ENCODE data around the gene NPW. TPM values are rescaled to one million over a fixed set of nuclear protein-coding genes. Genes with fewer than 3 reads are reported as not detected.

The NPW gene
- polyA plus RNA-seq, 1 donor (not counting 4 experiments of a cell fraction or from before 2014, with no cell fraction given) = not detected

GRCh38 chr16:2037647-2038381, 18.2 kb downstream of the NPW start:
- H3K4me3 ChIP-seq (ENCODE audit: control insufficient read depth in 2 of 3, extremely low read depth in 1 of 3, insufficient read depth in 2 of 3, low read depth in 1 of 3, low read length in 3 of 3) = no peak overlapping the region
- no peak overlapping the region for H3K9ac ChIP-seq (ENCODE audit: control insufficient read depth, extremely low read depth, insufficient read depth, low read length)
- no peaks in the 10 kb centered on the region for H3K79me2 ChIP-seq (ENCODE audit: control insufficient read depth, insufficient read depth, low read length)
- H3K9me3 ChIP-seq (ENCODE audit: control insufficient read depth, low read depth, low read length) = no peaks in the 10 kb centered on the region
- dilution Hi-C loops (cut with MboI; ENCODE audit: extremely low pct_ligation_motif_present, low sequenced_read_pairs) = no loop called here
- H3K27me3 ChIP-seq (ENCODE audit: control insufficient read depth, extremely low read depth, insufficient read depth, low read length) = no peaks in the 10 kb centered on the region
- H3K36me3 ChIP-seq (ENCODE audit: control insufficient read depth in 2 of 2, extremely low read depth in 1 of 2, insufficient read depth in 2 of 2, low read length in 2 of 2) = peaks cover 0 to 3% of the 10 kb centered on the region in 2 experiments
- TF ChIP-seq EZH2 (IDR thresholded peaks at IDR 0.05; ENCODE audit: low read length) (no peak), CTCF (optimal IDR thresholded peaks at IDR 0.05 in 1 of 3, IDR thresholded peaks at IDR 0.05 in 1 of 3, conservative IDR thresholded peaks at IDR 0.05 in 1 of 3; ENCODE audit: extremely low read depth in 1 of 3, insufficient read depth in 2 of 3, low read length in 3 of 3) (no peak)
- H3K4me2 ChIP-seq (ENCODE audit: control insufficient read depth, extremely low read depth, insufficient read depth, low read depth, low read length) = no peak overlapping the region
- H3K9me1 ChIP-seq (ENCODE audit: control insufficient read depth, extremely low read depth, insufficient read depth, low read length) = no peaks in the 10 kb centered on the region
- no peak overlapping the region for H2AFZ ChIP-seq (ENCODE audit: control insufficient read depth, low read length)
- FAIRE-seq (no peak), DNase-seq (ENCODE audit: low read depth, low spot score) (no peak)
- H4K20me1 ChIP-seq (ENCODE audit: control insufficient read depth, extremely low read depth, insufficient read depth, low read length) = no peaks in the 10 kb centered on the region
- H3K27ac ChIP-seq (ENCODE audit: control insufficient read depth, insufficient read depth, low read length) = no peak overlapping the region
- H3K4me1 ChIP-seq (ENCODE audit: control insufficient read depth, extremely low read depth, insufficient read depth, low read length) = peaks cover 9% of the 10 kb centered on the region

GRCh38 chr16:2038382-2039231, 19.0 kb downstream of the NPW start:
- H3K9ac ChIP-seq (ENCODE audit: control insufficient read depth, extremely low read depth, insufficient read depth, low read length) = no peak overlapping the region
- no peaks in the 10 kb centered on the region for H3K79me2 ChIP-seq (ENCODE audit: control insufficient read depth, insufficient read depth, low read length)
- no peak for FAIRE-seq
- H2AFZ ChIP-seq (ENCODE audit: control insufficient read depth, low read length) = no peak overlapping the region
- H4K20me1 ChIP-seq (ENCODE audit: control insufficient read depth, extremely low read depth, insufficient read depth, low read length) = no peaks in the 10 kb centered on the region
- no peak overlapping the region for H3K27ac ChIP-seq (ENCODE audit: control insufficient read depth, insufficient read depth, low read length)
- H3K36me3 ChIP-seq (ENCODE audit: control insufficient read depth in 2 of 2, extremely low read depth in 1 of 2, insufficient read depth in 2 of 2, low read length in 2 of 2) = peaks cover 0 to 3% of the 10 kb centered on the region in 2 experiments
- peaks cover 4% of the 10 kb centered on the region for H3K4me1 ChIP-seq (ENCODE audit: control insufficient read depth, extremely low read depth, insufficient read depth, low read length)
- H3K9me1 ChIP-seq (ENCODE audit: control insufficient read depth, extremely low read depth, insufficient read depth, low read length) = no peaks in the 10 kb centered on the region
- no peak for DNase-seq (ENCODE audit: low read depth, low spot score)
- no peaks in the 10 kb centered on the region for H3K27me3 ChIP-seq (ENCODE audit: control insufficient read depth, extremely low read depth, insufficient read depth, low read length)
- no peak overlapping the region for H3K4me2 ChIP-seq (ENCODE audit: control insufficient read depth, extremely low read depth, insufficient read depth, low read depth, low read length)
- no peaks in the 10 kb centered on the region for H3K9me3 ChIP-seq (ENCODE audit: control insufficient read depth, low read depth, low read length)
- no peak overlapping the region for H3K4me3 ChIP-seq (ENCODE audit: control insufficient read depth in 2 of 3, extremely low read depth in 1 of 3, insufficient read depth in 2 of 3, low read depth in 1 of 3, low read length in 3 of 3)
- TF ChIP-seq EZH2 (IDR thresholded peaks at IDR 0.05; ENCODE audit: low read length) (no peak), CTCF (optimal IDR thresholded peaks at IDR 0.05 in 1 of 3, IDR thresholded peaks at IDR 0.05 in 1 of 3, conservative IDR thresholded peaks at IDR 0.05 in 1 of 3; ENCODE audit: extremely low read depth in 1 of 3, insufficient read depth in 2 of 3, low read length in 3 of 3) (no peak)
- dilution Hi-C loops (cut with MboI; ENCODE audit: extremely low pct_ligation_motif_present, low sequenced_read_pairs) = no loop called here

All from keratinocyte (primary cell).